GM18517 (cell line): ENCODE results near the gene MNDA.
"Not testable (repeated sequence)": the region's sequence is repeated elsewhere in the genome, so short reads cannot be mapped to it uniquely, and the experiment has no call there.

Source experiments
- ATAC-seq: cut with Tn5 transposase; IDR thresholded peaks from one replicate; pipeline ENCODE4 v1.9.1; 2021; ENCODE audit warnings: mild to moderate bottlenecking, moderate library complexity; ENCODE audit not compliant: unreplicated experiment

Gene MNDA

GRCh38 chr1:158836038-158836437 lies 4.9 kb downstream of the MNDA start:
- no peak for ATAC-seq

- ATAC-seq: no peak
Observed at GRCh38 chr1:158838660-158839059, 7.5 kb downstream of the MNDA start.

- no peak for ATAC-seq
Observed at GRCh38 chr1:158839566-158839965, 8.4 kb downstream of the MNDA start.

- no peak for ATAC-seq
Observed at GRCh38 chr1:158840236-158840635, 9.1 kb downstream of the MNDA start.

- ATAC-seq: no peak
Observed at GRCh38 chr1:158864595-158864994, 33.4 kb downstream of the MNDA start.

- not testable (repeated sequence) for ATAC-seq
Observed at GRCh38 chr1:158870438-158870837, 39.3 kb downstream of the MNDA start.

GRCh38 chr1:158873141-158873540 lies 42.0 kb downstream of the MNDA start:
- ATAC-seq: no peak

GRCh38 chr1:158893654-158894053 lies 62.5 kb downstream of the MNDA start:
- no peak for ATAC-seq

- no peak for ATAC-seq
Observed at GRCh38 chr1:158898722-158899121, 67.6 kb downstream of the MNDA start.
